Loucy (cell line): Measurements from ENCODE around the gene NPB.

Experiments
- CTCF ChIP-seq: fragments of 200-600 bp; sonication (generic); conservative IDR thresholded peaks from 2 replicates; pipeline ENCODE4 v1.5.1; 2014; ENCODE audit warnings: mild to moderate bottlenecking, antibody characterized with exemption, low read length
- EZH2phosphoT487 ChIP-seq: fragments of 200-600 bp; IDR thresholded peaks from 2 replicates; pipeline ENCODE4 v1.6.1; 2018; ENCODE audit warnings: antibody characterized with exemption, mild to moderate bottlenecking, moderate library complexity, borderline replicate concordance

DNA sequence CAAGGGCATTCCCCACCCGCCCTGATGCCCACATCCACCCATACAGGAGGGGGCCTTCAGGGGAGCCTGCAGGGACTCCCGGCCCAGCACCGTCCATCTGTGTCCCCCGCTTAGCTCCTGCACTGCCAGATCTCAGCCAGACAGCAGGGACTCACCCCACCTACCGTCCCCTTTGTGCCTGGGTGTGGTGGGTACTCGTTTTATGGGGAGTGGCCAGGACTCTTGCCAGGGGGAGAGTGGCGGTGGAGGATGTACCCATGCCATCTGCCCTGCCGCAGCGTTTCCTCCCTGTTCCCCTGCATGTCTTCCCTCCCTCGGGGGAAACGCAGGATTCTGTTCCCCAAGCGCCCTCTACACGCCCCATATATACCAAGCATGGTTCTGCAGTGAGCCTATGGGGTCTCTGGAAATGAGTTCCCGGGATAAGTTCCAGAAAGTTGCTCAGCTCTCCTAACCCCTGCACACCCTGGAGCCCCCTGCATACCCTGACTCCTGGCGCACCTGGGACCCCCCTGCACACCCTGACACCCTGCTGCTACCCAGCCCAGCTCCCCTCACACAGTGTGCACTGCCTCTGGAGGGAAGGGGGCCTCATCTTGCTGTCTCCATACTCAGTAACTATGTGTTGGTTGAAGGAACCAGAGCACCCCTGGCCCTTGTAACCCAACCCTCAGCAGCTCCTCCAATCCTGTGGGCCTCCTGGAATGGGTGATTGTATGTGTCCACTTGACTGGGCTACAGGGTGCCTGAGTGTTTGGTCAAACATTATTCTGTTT, 29.7 kb downstream of the NPB start:
- no peak for TF ChIP-seq CTCF
- TF ChIP-seq EZH2phosphoT487: no peak
